Right cardiac atrium (tissue), 5 donors: ENCODE results near the gene CD1E. TPM values are rescaled to one million over a fixed set of nuclear protein-coding genes. Genes with fewer than 3 reads are reported as not detected.

Source experiments
- ATAC-seq, 2 donors: fragments of 200-7000 bp; cut with Tn5 transposase; one replicate each; pipeline versions ENCODE4 v1.8.0 to v1.9.1; 2020; ENCODE audit warnings: moderate library complexity in 2 of 2, mild to moderate bottlenecking in 1 of 2
- DNase-seq, 3 donors: peaks; one replicate each; pipeline ENCODE4 v3.0.0-alpha.2; 2020
- H3K27ac ChIP-seq: one replicate; pipeline ENCODE4 v1.5.1; 2013; ENCODE audit warnings: mild to moderate bottlenecking, low read length, control low read depth, moderate library complexity
- H3K27me3 ChIP-seq: one replicate; pipeline ENCODE4 v1.6.1; 2013; ENCODE audit not compliant: control insufficient read depth, insufficient read depth
- H3K4me1 ChIP-seq: one replicate; pipeline ENCODE4 v1.6.1; 2013; ENCODE audit warnings: low read length; ENCODE audit not compliant: control insufficient read depth, insufficient read depth
- H3K4me3 ChIP-seq: one replicate; pipeline ENCODE4 v1.5.1; 2013; ENCODE audit warnings: low read length, control low read depth
- H3K9me3 ChIP-seq: one replicate; pipeline ENCODE4 v1.6.1; 2013; ENCODE audit warnings: low read length; ENCODE audit not compliant: control insufficient read depth
- WGBS: extraction: QIAGEN DNeasy Blood & Tissue Kit; methylation state at CpG from one replicate; pipeline ENCODE4 v1.1.7; 2013; 5-methylcytosine and 5-hydroxymethylcytosine counted together
- intact Hi-C, 4 donors: fragments of 100-400 bp; cut with DNase I; formaldehyde crosslinking; loops; one replicate each; pipeline versions ENCODE4 v1.11.0 to v1.14.0; 2022 to 2023
- polyA plus RNA-seq: library from polyadenylated mRNA; stranded (reverse); fragments of 200-250 nt; gene quantifications from one replicate; pipeline ENCODE4 v1.2.3, GENCODE V29; 2013
- total RNA-seq, 4 donors: library from RNA; stranded (reverse); fragmentation: NEBNext Ultra II Directional; extraction: Animal tissue kit (Norgen Biotek cat#: 25700); gene quantifications; one replicate each; pipeline ENCODE4 v1.2.1, GENCODE V29; 2021
- donor health status: healthy with polysubstance abuse.
- donor health status: DM: no; HTN: yes; CAD: no.
- donor health status: DM: no; HTN: no; CAD: no.
- donor health status: DM: no; HTN: yes; CAD: no; lungs with severe emphysema.
- donor health status: DM: yes; HTN: yes; CAD: no.

CD1E gene
- total and polyA plus RNA-seq, 5 donors, result 0.29 to 0.59 TPM; not detected in 3

GRCh38 chr1:158407092-158407491 lies 53.4 kb downstream of the CD1E start:
- H3K4me3 ChIP-seq, result no peak overlapping the region
- no peaks in the 10 kb centered on the region for H3K9me3 ChIP-seq
- intact Hi-C loops, result no loop called here
- H3K27me3 ChIP-seq, result no peaks in the 10 kb centered on the region
- no peak overlapping the region for H3K27ac ChIP-seq
- WGBS, result 88% methylated on average over 5 of the region's 5 CpGs
- H3K4me1 ChIP-seq, result no peaks in the 10 kb centered on the region
- DNase-seq (no peak), ATAC-seq (no peak)

Other genes with a start within 250 kb of the CD1E start
- 1 to 10 TPM in 3 of 4 donors, under 1 TPM in 1; 0.64 to 3.4 (median 1.8) TPM for gene CD1D, start 173.0 kb upstream of the CD1E start, total RNA-seq
- 1.1 TPM for gene CD1D, start 173.0 kb upstream of the CD1E start, polyA plus RNA-seq
- gene CD1A, start 99.5 kb upstream of the CD1E start, total RNA-seq, result not detected
- gene CD1A, start 99.5 kb upstream of the CD1E start, polyA plus RNA-seq, result not detected
- under 1 TPM in 2 of 4 donors, not detected in 2; 0.34 to 0.65 TPM for gene CD1C, start 64.0 kb upstream of the CD1E start, total RNA-seq
- not detected for gene CD1C, start 64.0 kb upstream of the CD1E start, polyA plus RNA-seq
- gene CD1B, start 22.4 kb upstream of the CD1E start, total RNA-seq, result not detected
- gene CD1B, start 22.4 kb upstream of the CD1E start, polyA plus RNA-seq, result not detected
- gene OR10T2, start 45.6 kb downstream of the CD1E start, total RNA-seq, result not detected
- not detected for gene OR10T2, start 45.6 kb downstream of the CD1E start, polyA plus RNA-seq
- gene OR10K2, start 72.3 kb downstream of the CD1E start, total RNA-seq, result not detected
- not detected for gene OR10K2, start 72.3 kb downstream of the CD1E start, polyA plus RNA-seq
- gene OR10K1, start 107.9 kb downstream of the CD1E start, total RNA-seq, result not detected
- gene OR10K1, start 107.9 kb downstream of the CD1E start, polyA plus RNA-seq, result not detected
- not detected for gene OR10R2, start 118.3 kb downstream of the CD1E start, total RNA-seq
- gene OR10R2, start 118.3 kb downstream of the CD1E start, polyA plus RNA-seq, result not detected
- gene OR6Y1, start 200.5 kb downstream of the CD1E start, total RNA-seq, result not detected
- gene OR6Y1, start 200.5 kb downstream of the CD1E start, polyA plus RNA-seq, result not detected
- not detected for gene OR6P1, start 216.7 kb downstream of the CD1E start, total RNA-seq
- not detected for gene OR6P1, start 216.7 kb downstream of the CD1E start, polyA plus RNA-seq
- gene OR10X1, start 226.0 kb downstream of the CD1E start, total RNA-seq, result not detected
- not detected for gene OR10X1, start 226.0 kb downstream of the CD1E start, polyA plus RNA-seq